ENCODE results near the gene ENG.

Gene ENG

GRCh38 chr9:127856094-127856728, 1.8 kb upstream of the ENG start (continued):
- TF ChIP-seq PATZ1 (CRISPR knock-in tag; IDR thresholded peaks at IDR 0.05; ENCODE audit: borderline replicate concordance) (no peak), TSHZ2 (CRISPR knock-in tag; IDR thresholded peaks at IDR 0.05) (no peak)

- ATAC-seq: no peak
- no peak for TF ChIP-seq ZC3H10 (CRISPR knock-in tag; IDR thresholded peaks at IDR 0.05)
- no peak for TF ChIP-seq PPARA (CRISPR knock-in tag; IDR thresholded peaks at IDR 0.05; ENCODE audit: borderline replicate concordance)
- no peak for TF ChIP-seq ISL1 (CRISPR knock-in tag; IDR thresholded peaks at IDR 0.05)
- TF ChIP-seq ZNF8 (CRISPR knock-in tag; IDR thresholded peaks at IDR 0.05): no peak
- TF ChIP-seq ZFP30 (CRISPR knock-in tag; IDR thresholded peaks at IDR 0.05): no peak
- no peak for TF ChIP-seq CSRNP3 (CRISPR knock-in tag; IDR thresholded peaks at IDR 0.05)
- no peak for TF ChIP-seq SNAI2 (CRISPR knock-in tag; IDR thresholded peaks at IDR 0.05)
- TF ChIP-seq CREB5 (CRISPR knock-in tag; IDR thresholded peaks at IDR 0.05; ENCODE audit: low read depth): no peak
Observed at GRCh38 chr9:127855522-127855921, 1.1 kb upstream of the ENG start.

- no peak for TF ChIP-seq ZNF565 (CRISPR knock-in tag; conservative IDR thresholded peaks at IDR 0.05; ENCODE audit: low read depth)
- no peak for ATAC-seq
Observed at GRCh38 chr9:127854960-127855359, 502 bp upstream of the ENG start.

GRCh38 chr9:127853312-127854183, 910 bp downstream of the ENG start:
- ATAC-seq: peak; percentile 50; the same call in 2 of the 3 replicates
- TF ChIP-seq CSRNP3 (CRISPR knock-in tag; IDR thresholded peaks at IDR 0.05): 0 out of 2 replicates have a peak, but pooled peaks have one; percentile 21
- TF ChIP-seq ARNTL (CRISPR knock-in tag; IDR thresholded peaks at IDR 0.05; ENCODE audit: borderline replicate concordance, low read depth): no peak
- no peak for TF ChIP-seq ZNF8 (CRISPR knock-in tag; IDR thresholded peaks at IDR 0.05)
- no peak for TF ChIP-seq PPARA (CRISPR knock-in tag; IDR thresholded peaks at IDR 0.05; ENCODE audit: borderline replicate concordance)
- TF ChIP-seq ZC3H10 (CRISPR knock-in tag; IDR thresholded peaks at IDR 0.05): no peak
- TF ChIP-seq TCF4 (CRISPR knock-in tag; IDR thresholded peaks at IDR 0.05; ENCODE audit: borderline replicate concordance): no peak
- TF ChIP-seq OSR1 (CRISPR knock-in tag; IDR thresholded peaks at IDR 0.05): no peak
- no peak for TF ChIP-seq GLIS3 (CRISPR knock-in tag; IDR thresholded peaks at IDR 0.05)

All from SK-N-SH treated with all-trans-retinoic acid at 6 μM for 48 hours (cell line).